PC-3 (cell line): ENCODE results near the gene TAGLN. TPM values are rescaled to one million over a fixed set of nuclear protein-coding genes. Genes with fewer than 3 reads are reported as not detected.

Experiments
- ATAC-seq: fragments of 200-7000 bp; cut with Tn5 transposase; 2 replicates; pipeline ENCODE4 v1.9.1; 2020; ENCODE audit warnings: mild to moderate bottlenecking, moderate library complexity
- BruUV-seq: library from RNA; stranded (reverse); fragments of 400-500 nt; replicated peaks from 2 replicates; lab custom pipeline; 2021; lab: Mats Ljungman, UMichigan
- CTCF ChIA-PET: fragments of 300-600 bp; sonication (Branson Sonifier 250); formaldehyde crosslinking; loops from one replicate; lab custom pipeline; 2022; ENCODE audit warnings: antibody characterized with exemption; lab: Charles Lee
- POLR2A ChIA-PET: fragments of 300-600 bp; sonication (Branson Sonifier 250); formaldehyde crosslinking; loops from one replicate; lab custom pipeline; 2022; ENCODE audit warnings: antibody characterized with exemption; ENCODE audit not compliant: unreplicated experiment; lab: Charles Lee
- DNase-seq: peaks from one replicate; pipeline ENCODE4 v3.0.0-alpha.2; 2015
- H2AFZ ChIP-seq: fragments of 300-600 bp; sonication (generic); 2 replicates; pipeline ENCODE4 v1.6.0; 2016; ENCODE audit warnings: antibody characterized with exemption, low read length
- H3F3A ChIP-seq: fragments of 300-600 bp; sonication (generic); one replicate; pipeline ENCODE4 v1.6.0; 2017; ENCODE audit warnings: antibody characterized with exemption, low read length, control low read depth, mild to moderate bottlenecking; ENCODE audit not compliant: unreplicated experiment
- H3K27ac ChIP-seq: fragments of 300-600 bp; sonication (generic); 2 replicates; pipeline ENCODE4 v1.5.1; 2016; ENCODE audit warnings: mild to moderate bottlenecking, low read length
- H3K27me3 ChIP-seq: fragments of 300-600 bp; sonication (generic); 2 replicates; pipeline ENCODE4 v1.6.1; 2016; ENCODE audit warnings: low read length, mixed read lengths
- H3K36me3 ChIP-seq: fragments of 300-600 bp; sonication (generic); 2 replicates; pipeline ENCODE4 v1.6.1; 2016; ENCODE audit warnings: low read depth, mixed run types, low read length, mixed read lengths
- H3K4me1 ChIP-seq: fragments of 300-600 bp; sonication (generic); 2 replicates; pipeline ENCODE4 v1.5.1; 2016; ENCODE audit warnings: low read length; ENCODE audit not compliant: insufficient read depth
- H3K4me2 ChIP-seq: fragments of 300-600 bp; sonication (generic); 2 replicates; pipeline ENCODE4 v1.6.0; 2016; ENCODE audit warnings: low read length
- H3K4me3 ChIP-seq: fragments of 300-600 bp; sonication (generic); 2 replicates; pipeline ENCODE4 v1.5.1; 2016; ENCODE audit warnings: mild to moderate bottlenecking, low read length, mixed read lengths
- H3K79me2 ChIP-seq: fragments of 300-600 bp; sonication (generic); 2 replicates; pipeline ENCODE4 v1.6.1; 2017; ENCODE audit warnings: low read length, mixed read lengths
- H3K9ac ChIP-seq: fragments of 300-600 bp; sonication (generic); 2 replicates; pipeline ENCODE4 v1.6.0; 2016; ENCODE audit warnings: mild to moderate bottlenecking, low read length
- H3K9me2 ChIP-seq: fragments of 300-600 bp; sonication (generic); replicated peaks from 2 replicates; pipeline ENCODE4 v1.6.1; 2016; ENCODE audit warnings: mixed run types, low read length, mixed read lengths
- H3K9me3 ChIP-seq: fragments of 300-600 bp; sonication (generic); 2 replicates; pipeline ENCODE4 v1.6.1; 2016; ENCODE audit warnings: low read length, mixed read lengths
- H4K20me1 ChIP-seq: fragments of 300-600 bp; sonication (generic); 2 replicates; pipeline ENCODE4 v1.6.1; 2016; ENCODE audit warnings: low read length, mixed read lengths
- EZH2 ChIP-seq: fragments of 300-600 bp; sonication (generic); IDR thresholded peaks from one replicate; pipeline ENCODE4 v1.6.1; 2017; ENCODE audit warnings: antibody characterized with exemption, mild to moderate bottlenecking, low read length; ENCODE audit not compliant: unreplicated experiment
- EZH2phosphoT487 ChIP-seq: fragments of 300-600 bp; sonication (generic); IDR thresholded peaks from 2 replicates; pipeline ENCODE4 v1.6.1; 2018; ENCODE audit warnings: mild to moderate bottlenecking, antibody characterized with exemption, low read length, borderline replicate concordance
- intact Hi-C: fragments of 100-400 bp; cut with micrococcal nuclease; formaldehyde crosslinking; loops from 2 replicates; pipeline ENCODE4 v1.9.0; 2023
- total RNA-seq: library from RNA; depleted of rRNA; stranded (reverse); fragments of >200 nt; gene quantifications from 2 replicates; pipeline ENCODE4 v1.2.3, GENCODE V29; 2014
- TF ChIP-seq, protein P1 (sequence below): fragments of 300-600 bp; sonication (generic); conservative IDR thresholded peaks from 2 replicates; pipeline ENCODE4 v1.5.1; 2017; ENCODE audit warnings: antibody characterized with exemption, low read depth, mild to moderate bottlenecking, low read length

TAGLN gene
- total RNA-seq, 1 experiment from 2014 or later = 10.3 TPM

GRCh38 chr11:117220568-117220967 is 21.4 kb downstream of the TAGLN start:
- Histone ChIP-seq H3K9me3 (no peaks in the 10 kb centered on the region), H3K27me3 (no peaks in the 10 kb centered on the region), H3K27ac (no peak overlapping the region), H3K4me3 (no peak overlapping the region), H4K20me1 (no peaks in the 10 kb centered on the region), H3F3A (peaks cover 6% of the 10 kb centered on the region), H2AFZ (no peak overlapping the region), H3K36me3 (peaks cover 48% of the 10 kb centered on the region; the same call in 1 of the 2 replicates), H3K9ac (no peak overlapping the region), H3K4me2 (no peak overlapping the region), H3K79me2 (no peaks in the 10 kb centered on the region), H3K9me2 (no peaks in the 10 kb centered on the region), H3K4me1 (peaks cover 14% of the 10 kb centered on the region)
- DNase-seq = no peak
- intact Hi-C loops = no loop called here
- no peak for TF ChIP-seq EZH2
- TF ChIP-seq EZH2phosphoT487 = no peak
- TF ChIP-seq, protein P1, sequence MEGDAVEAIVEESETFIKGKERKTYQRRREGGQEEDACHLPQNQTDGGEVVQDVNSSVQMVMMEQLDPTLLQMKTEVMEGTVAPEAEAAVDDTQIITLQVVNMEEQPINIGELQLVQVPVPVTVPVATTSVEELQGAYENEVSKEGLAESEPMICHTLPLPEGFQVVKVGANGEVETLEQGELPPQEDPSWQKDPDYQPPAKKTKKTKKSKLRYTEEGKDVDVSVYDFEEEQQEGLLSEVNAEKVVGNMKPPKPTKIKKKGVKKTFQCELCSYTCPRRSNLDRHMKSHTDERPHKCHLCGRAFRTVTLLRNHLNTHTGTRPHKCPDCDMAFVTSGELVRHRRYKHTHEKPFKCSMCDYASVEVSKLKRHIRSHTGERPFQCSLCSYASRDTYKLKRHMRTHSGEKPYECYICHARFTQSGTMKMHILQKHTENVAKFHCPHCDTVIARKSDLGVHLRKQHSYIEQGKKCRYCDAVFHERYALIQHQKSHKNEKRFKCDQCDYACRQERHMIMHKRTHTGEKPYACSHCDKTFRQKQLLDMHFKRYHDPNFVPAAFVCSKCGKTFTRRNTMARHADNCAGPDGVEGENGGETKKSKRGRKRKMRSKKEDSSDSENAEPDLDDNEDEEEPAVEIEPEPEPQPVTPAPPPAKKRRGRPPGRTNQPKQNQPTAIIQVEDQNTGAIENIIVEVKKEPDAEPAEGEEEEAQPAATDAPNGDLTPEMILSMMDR = no peak
- ChIA-PET POLR2A (no interaction called here), CTCF (no interaction called here)
- no peak for ATAC-seq
- BruUV-seq = no TSS peak

- Histone ChIP-seq H3K9ac (no peak overlapping the region), H3K27ac (peak overlapping the region; percentile 25), H3K79me2 (no peaks in the 10 kb centered on the region), H3K27me3 (no peaks in the 10 kb centered on the region), H3K4me2 (peak overlapping the region; percentile 45), H3K9me3 (no peaks in the 10 kb centered on the region), H3F3A (peaks cover 6% of the 10 kb centered on the region), H3K4me1 (peaks cover 14% of the 10 kb centered on the region), H3K4me3 (no peak overlapping the region), H3K36me3 (peaks cover 47% of the 10 kb centered on the region; the same call in 1 of the 2 replicates), H4K20me1 (no peaks in the 10 kb centered on the region), H2AFZ (no peak overlapping the region), H3K9me2 (no peaks in the 10 kb centered on the region)
- intact Hi-C loops = no loop called here
- POLR2A ChIA-PET = no interaction called here
- DNase-seq = no peak
- no TSS peak for BruUV-seq
- TF ChIP-seq, protein P1 = no peak
- TF ChIP-seq EZH2phosphoT487 (no peak), EZH2 (no peak)
- no peak for ATAC-seq
- CTCF ChIA-PET = interaction anchor here (1.1 kb wide), 1 partner anchor 385 kb away, joined by 4 read pairs; no protein-coding TSS in a partner anchor
Observed at GRCh38 chr11:117220999-117221774, 22.0 kb downstream of the TAGLN start.
